Spleen (tissue), 11 donors: ENCODE results near the gene CYYR1. TPM values are rescaled to one million over a fixed set of nuclear protein-coding genes. Genes with fewer than 3 reads are reported as not detected.

Source experiments
- DNase-seq: peaks from one replicate; pipeline ENCODE4 v3.0.0-alpha.2; 2020
- H3K27ac ChIP-seq, 8 donors: fragments of 200-600 bp; sonication (generic) in 7 of 8; 1 replicate in 4 of 8; 2 replicates in 4 of 8; pipeline versions ENCODE4 v1.5.0 to v1.8.0; 2016 to 2021; ENCODE audit warnings: inconsistent platforms in 4 of 8, mild to moderate bottlenecking in 4 of 8, moderate library complexity in 1 of 8
- H3K27me3 ChIP-seq, 7 donors: fragments of 200-600 bp; sonication (generic) in 6 of 7; replicated peaks in 1 of 7; 1 replicate in 4 of 7; 2 replicates in 3 of 7; pipeline versions ENCODE4 v1.5.0 to v1.8.0; 2016 to 2021; ENCODE audit warnings: inconsistent platforms in 3 of 7, mild to moderate bottlenecking in 1 of 7
- H3K36me3 ChIP-seq, 6 donors: fragments of 200-600 bp; sonication (generic) in 5 of 6; 1 replicate in 4 of 6; 2 replicates in 2 of 6; pipeline versions ENCODE4 v1.5.0 to v1.8.0; 2016 to 2021; ENCODE audit warnings: inconsistent platforms in 2 of 6
- H3K4me1 ChIP-seq, 6 donors: fragments of 200-600 bp; sonication (generic) in 5 of 6; 1 replicate in 3 of 6; 2 replicates in 3 of 6; pipeline versions ENCODE4 v1.5.0 to v1.8.0; 2016 to 2021; ENCODE audit warnings: inconsistent platforms in 3 of 6
- H3K4me3 ChIP-seq, 8 donors: fragments of 200-600 bp; sonication (generic) in 7 of 8; 1 replicate in 4 of 8; 2 replicates in 4 of 8; pipeline versions ENCODE4 v1.5.0 to v1.8.0; 2016 to 2021; ENCODE audit warnings: inconsistent platforms in 4 of 8, mild to moderate bottlenecking in 4 of 8, moderate library complexity in 2 of 8
- H3K9me3 ChIP-seq, 8 donors: fragments of 200-600 bp; sonication (generic) in 7 of 8; 1 replicate in 4 of 8; 2 replicates in 4 of 8; pipeline versions ENCODE4 v1.5.0 to v1.8.0; 2016 to 2021; ENCODE audit warnings: inconsistent platforms in 4 of 8
- CTCF ChIP-seq, 11 experiments: fragments of 200-600 bp in 7 of 11; fragments of 450-650 bp in 4 of 11; sonication (generic) in 4 of 11; IDR thresholded peaks in 8 of 11; conservative IDR thresholded peaks in 3 of 11; 1 replicate in 7 of 11; 2 replicates in 4 of 11; pipeline versions ENCODE4 v1.4.0 to v1.8.0; 2016 to 2021; ENCODE audit warnings: antibody characterized with exemption in 11 of 11, inconsistent platforms in 4 of 11, mild to moderate bottlenecking in 1 of 11
- POLR2A ChIP-seq, 3 donors: fragments of 450-650 bp; IDR thresholded peaks; one replicate each; pipeline ENCODE4 v1.5.1; 2017; ENCODE audit warnings: antibody characterized with exemption in 3 of 3, mild to moderate bottlenecking in 1 of 3
- POLR2AphosphoS5 ChIP-seq, 3 donors: sonication (generic); formaldehyde crosslinking; IDR thresholded peaks; one replicate each; pipeline ENCODE4 v1.5.1; 2017; ENCODE audit warnings: antibody characterized with exemption in 3 of 3
- WGBS, 5 donors: extraction: QIAGEN DNeasy Blood & Tissue Kit in 3 of 5; methylation state at CpG; one replicate each; pipeline versions ENCODE4 v1.1.5 to v1.1.7; 2013 to 2018; 5-methylcytosine and 5-hydroxymethylcytosine counted together
- intact Hi-C: fragments of 100-400 bp; cut with DNase I; formaldehyde crosslinking; loops from one replicate; pipeline ENCODE4 v1.15.0; 2023; ENCODE audit warnings: low total_unique reads
- polyA plus RNA-seq, 3 donors: library from polyadenylated mRNA; stranded (reverse); fragments of 200-250 nt; gene quantifications; one replicate each; pipeline ENCODE4 v1.2.1, GENCODE V29; 2013
- total RNA-seq, 7 donors: library from RNA; depleted of rRNA in 3 of 7; stranded (reverse); fragments of >200 nt in 3 of 7; fragmentation: NEBNext Ultra II Directional in 4 of 7; extraction: Animal tissue kit (Norgen Biotek cat#: 25700) in 4 of 7; gene quantifications; one replicate each; pipeline versions ENCODE4 v1.1.0 to v1.2.1, GENCODE V29; 2016 to 2021
- donor health status: healthy with polysubstance abuse.
- donor health status: DM: no; HTN: no; CAD: no; lungs with moderate emphysema.
- donor health status: DM: no; HTN: no; CAD: no.
- donor health status: Bipolar disorder and iron deficiency.
- donor health status: healthy.
- donor health status: DM: no; HTN: no; CAD: no.
- donor health status: DM: yes; HTN: yes; CAD: no.

Gene CYYR1
- total and polyA plus RNA-seq, 10 donors: 9.5 to 86.9 (median 50.7) TPM

GRCh38 chr21:26513212-26513611 lies 59.9 kb downstream of the CYYR1 start:
- WGBS, 5 donors: 90 to 98% (median 93%) methylated on average over 1 of the region's 1 CpG
- DNase-seq: no peak
- no peaks in the 10 kb centered on the region for H3K4me1 ChIP-seq
- intact Hi-C loops: no loop called here
- peaks cover 0 to 6% (median 3%) of the 10 kb centered on the region in 8 donors for H3K9me3 ChIP-seq
- no peak for TF ChIP-seq POLR2A (IDR thresholded peaks at IDR 0.05)
- TF ChIP-seq CTCF (IDR thresholded peaks at IDR 0.05 in 8 of 11, conservative IDR thresholded peaks at IDR 0.05 in 3 of 11): no peak
- no peak for TF ChIP-seq POLR2AphosphoS5 (IDR thresholded peaks at IDR 0.05)
- no peaks in the 10 kb centered on the region for H3K36me3 ChIP-seq
- no peaks in the 10 kb centered on the region for H3K27me3 ChIP-seq
- H3K4me3 ChIP-seq: no peak overlapping the region
- H3K27ac ChIP-seq: no peak overlapping the region

GRCh38 chr21:26512664-26513063 lies 60.4 kb downstream of the CYYR1 start:
- Histone ChIP-seq H3K4me1 (no peaks in the 10 kb centered on the region), H3K36me3 (no peaks in the 10 kb centered on the region), H3K4me3 (no peak overlapping the region), H3K27me3 (no peaks in the 10 kb centered on the region), H3K27ac (no peak overlapping the region), H3K9me3 (peaks cover 0 to 5% (median 0%) of the 10 kb centered on the region in 8 donors)
- WGBS, 5 donors: 72 to 83% (median 81%) methylated on average over 5 of the region's 5 CpGs
- DNase-seq: no peak
- intact Hi-C loops: no loop called here
- TF ChIP-seq POLR2A (IDR thresholded peaks at IDR 0.05): no peak
- no peak for TF ChIP-seq CTCF (IDR thresholded peaks at IDR 0.05 in 8 of 11, conservative IDR thresholded peaks at IDR 0.05 in 3 of 11)
- no peak for TF ChIP-seq POLR2AphosphoS5 (IDR thresholded peaks at IDR 0.05)

- Histone ChIP-seq H3K36me3 (no peaks in the 10 kb centered on the region), H3K4me3 (no peak overlapping the region), H3K4me1 (no peaks in the 10 kb centered on the region), H3K27me3 (no peaks in the 10 kb centered on the region), H3K9me3 (no peaks in the 10 kb centered on the region), H3K27ac (no peak overlapping the region)
- TF ChIP-seq POLR2AphosphoS5 (IDR thresholded peaks at IDR 0.05) (no peak), POLR2A (IDR thresholded peaks at IDR 0.05) (no peak), CTCF (IDR thresholded peaks at IDR 0.05 in 8 of 11, conservative IDR thresholded peaks at IDR 0.05 in 3 of 11) (no peak)
- intact Hi-C loops: no loop called here
- 70 to 78% (median 76%) methylated on average over 2 of the region's 2 CpGs for WGBS, 5 donors
- DNase-seq: no peak
Observed at GRCh38 chr21:26508903-26509302, 64.2 kb downstream of the CYYR1 start.

GRCh38 chr21:26506956-26507355 lies 66.1 kb downstream of the CYYR1 start:
- Histone ChIP-seq H3K4me1 (no peaks in the 10 kb centered on the region), H3K9me3 (no peaks in the 10 kb centered on the region), H3K4me3 (no peak overlapping the region), H3K27ac (no peak overlapping the region), H3K36me3 (no peaks in the 10 kb centered on the region), H3K27me3 (no peaks in the 10 kb centered on the region)
- intact Hi-C loops: no loop called here
- TF ChIP-seq POLR2AphosphoS5 (IDR thresholded peaks at IDR 0.05): no peak
- TF ChIP-seq CTCF (IDR thresholded peaks at IDR 0.05 in 8 of 11, conservative IDR thresholded peaks at IDR 0.05 in 3 of 11): no peak
- no peak for TF ChIP-seq POLR2A (IDR thresholded peaks at IDR 0.05)
- 72 to 82% (median 79%) methylated on average over 1 of the region's 1 CpG for WGBS, 5 donors
- no peak for DNase-seq
